IgD-negative memory B cell (primary cell): ENCODE measurements around the gene RAB7A. TPM values are rescaled to one million over a fixed set of nuclear protein-coding genes. Genes with fewer than 3 reads are reported as not detected.
"Not testable (repeated sequence)": the region's sequence is repeated elsewhere in the genome, so short reads cannot be mapped to it uniquely, and the experiment has no call there.

Experiments used
- H3K27ac Mint-ChIP-seq, 3 donors: one replicate each; pipeline ENCODE4 v1.8.0; 2020 to 2022; ENCODE audit warnings: mild to moderate bottlenecking in 3 of 3, mixed read lengths in 3 of 3, moderate library complexity in 1 of 3
- H3K27me3 Mint-ChIP-seq: one replicate; pipeline ENCODE4 v1.8.0; 2021; ENCODE audit warnings: mixed read lengths
- H3K36me3 Mint-ChIP-seq: one replicate; pipeline ENCODE4 v1.8.0; 2020; ENCODE audit warnings: mild to moderate bottlenecking, mixed read lengths
- H3K4me1 Mint-ChIP-seq, 3 donors: one replicate each; pipeline ENCODE4 v1.8.0; 2020 to 2022; ENCODE audit warnings: mixed read lengths in 3 of 3, mild to moderate bottlenecking in 1 of 3
- H3K4me3 Mint-ChIP-seq, 4 donors: one replicate each; pipeline ENCODE4 v1.8.0; 2020 to 2022; ENCODE audit warnings: mild to moderate bottlenecking in 4 of 4, mixed read lengths in 4 of 4, moderate library complexity in 3 of 4
- H3K9me3 Mint-ChIP-seq, 3 donors: one replicate each; pipeline ENCODE4 v1.8.0; 2020 to 2021; ENCODE audit warnings: mixed read lengths in 3 of 3, mild to moderate bottlenecking in 1 of 3
- polyA plus RNA-seq: library from polyadenylated mRNA; unstranded; fragments of 300-500 nt; fragmentation: Illumina TruSeq; gene quantifications from one replicate; pipeline ENCODE4 v1.2.3, GENCODE V29; 2021

Gene RAB7A
- polyA plus RNA-seq, 1 donor from 2014 or later, result 162 TPM

DNA sequence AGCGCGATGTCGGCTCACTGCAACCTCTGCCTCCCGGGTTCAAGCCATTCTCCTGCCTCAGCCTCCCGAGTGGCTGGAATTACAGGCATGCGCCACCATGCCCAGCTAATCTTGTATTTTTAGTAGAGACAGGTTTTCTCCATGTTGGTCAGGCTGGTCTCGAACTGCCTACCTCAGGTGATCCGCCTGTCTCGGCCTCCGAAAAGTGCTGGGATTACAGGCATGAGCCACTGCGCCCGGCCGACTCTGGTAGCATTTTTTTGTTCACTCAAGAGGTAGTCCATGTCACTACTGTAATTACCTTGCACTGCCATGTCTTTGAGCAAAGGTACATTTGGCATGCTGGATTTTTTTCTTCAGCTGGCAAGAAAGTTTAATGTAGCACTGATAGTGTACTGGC, 2.5 kb downstream of the RAB7A start:
- Mint-ChIP-seq H3K4me1 (peaks cover 57 to 63% (median 59%) of the 10 kb centered on the region in 3 donors), H3K27ac (peak overlapping the region in 1 of 3 donors; percentile 96), H3K4me3 (peak overlapping the region in 3 of 4 donors; percentile 57 to 71 (median 68))
- H3K36me3 Mint-ChIP-seq, H3K9me3 Mint-ChIP-seq, H3K27me3 Mint-ChIP-seq: not testable (repeated sequence)

DNA sequence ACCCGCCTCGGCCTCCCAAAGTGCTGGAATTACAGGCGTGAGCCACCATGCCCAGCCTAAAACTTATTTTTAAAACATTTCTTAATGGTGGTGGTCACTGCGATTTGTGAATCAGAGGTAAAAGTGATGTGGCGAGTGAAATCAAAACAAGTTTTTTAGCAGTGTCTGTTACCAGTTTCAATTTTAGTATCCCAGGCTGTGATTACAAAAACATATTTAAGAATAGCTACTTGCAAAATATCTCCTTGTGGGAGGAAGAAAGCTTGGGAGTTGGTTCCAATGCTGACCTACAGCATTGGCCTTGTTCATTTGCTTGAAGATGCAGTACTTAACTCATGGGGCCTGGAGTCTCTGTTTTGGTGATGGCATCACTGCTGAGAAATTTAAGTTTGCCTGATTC, 4.5 kb downstream of the RAB7A start:
- Mint-ChIP-seq H3K27me3 (no peaks in the 10 kb centered on the region), H3K4me1 (peaks cover 66 to 72% (median 71%) of the 10 kb centered on the region in 3 donors), H3K27ac (peak overlapping the region in 2 of 3 donors; percentile 46 to 48), H3K4me3 (peak overlapping the region; percentile 30 to 84 (median 60)), H3K36me3 (no peaks in the 10 kb centered on the region), H3K9me3 (no peaks in the 10 kb centered on the region)

DNA sequence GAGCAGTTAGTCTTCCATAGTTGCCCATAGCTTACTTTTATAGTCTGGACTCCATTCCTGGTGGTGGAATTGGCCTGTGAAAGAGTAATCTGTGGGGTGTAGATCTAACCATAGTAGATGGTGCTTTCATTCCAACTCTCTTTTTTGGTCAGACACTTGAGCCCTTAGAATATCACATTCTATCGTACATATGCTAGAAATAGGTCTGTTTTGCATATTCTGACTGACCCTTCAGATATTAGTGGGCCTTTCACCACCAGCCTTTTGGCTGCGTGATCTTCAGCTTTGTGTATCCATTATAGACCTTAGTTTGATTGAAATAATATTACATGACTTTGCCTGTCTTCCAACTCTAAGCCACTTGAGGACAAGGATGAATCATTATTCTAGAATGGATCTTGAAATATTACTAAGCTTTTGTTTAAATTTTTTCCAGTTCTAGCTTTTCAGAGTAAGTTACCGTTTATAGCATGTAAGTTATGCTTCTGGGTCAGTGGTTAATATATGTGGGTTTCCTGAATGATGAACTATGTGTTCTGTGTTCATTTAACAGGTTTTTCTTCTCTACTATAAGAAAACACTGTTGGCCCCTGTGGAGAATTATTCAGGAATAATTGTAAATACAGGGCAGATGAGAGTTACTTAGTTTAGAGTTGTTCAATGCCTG, 8.7 kb downstream of the RAB7A start:
- H3K9me3 Mint-ChIP-seq, result no peaks in the 10 kb centered on the region
- H3K36me3 Mint-ChIP-seq, result peaks cover 4% of the 10 kb centered on the region
- peaks cover 49 to 66% (median 58%) of the 10 kb centered on the region in 3 donors for H3K4me1 Mint-ChIP-seq
- peak overlapping the region in 1 of 3 donors; percentile 83 for H3K27ac Mint-ChIP-seq
- H3K4me3 Mint-ChIP-seq, result peak overlapping the region in 2 of 4 donors; percentile 1 to 16
- no peaks in the 10 kb centered on the region for H3K27me3 Mint-ChIP-seq

DNA sequence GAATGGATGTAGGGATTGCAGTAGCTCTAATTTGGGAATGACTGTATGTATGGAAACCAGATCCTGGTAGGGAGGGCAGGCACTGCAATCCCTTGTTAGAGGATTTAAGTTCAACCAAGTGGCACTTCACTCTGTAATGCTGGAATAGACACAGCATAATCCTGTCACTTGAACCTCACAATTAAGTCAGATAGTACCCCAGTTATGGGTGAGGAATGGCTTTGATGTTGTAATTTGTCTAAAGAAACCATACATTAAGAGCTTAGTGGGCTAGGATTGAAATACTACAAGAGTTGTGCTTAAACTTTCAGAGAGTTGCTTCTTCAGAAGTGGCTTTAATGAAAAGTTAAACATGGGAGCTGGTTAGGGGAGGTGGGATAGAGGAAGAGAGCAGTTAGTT, 9.3 kb downstream of the RAB7A start:
- Mint-ChIP-seq H3K4me1 (peaks cover 44 to 62% (median 51%) of the 10 kb centered on the region in 3 donors), H3K27ac (peak overlapping the region in 1 of 3 donors; percentile 65), H3K9me3 (no peaks in the 10 kb centered on the region), H3K4me3 (peak overlapping the region in 2 of 4 donors; percentile 14 to 16), H3K36me3 (peaks cover 6% of the 10 kb centered on the region), H3K27me3 (no peaks in the 10 kb centered on the region)

DNA sequence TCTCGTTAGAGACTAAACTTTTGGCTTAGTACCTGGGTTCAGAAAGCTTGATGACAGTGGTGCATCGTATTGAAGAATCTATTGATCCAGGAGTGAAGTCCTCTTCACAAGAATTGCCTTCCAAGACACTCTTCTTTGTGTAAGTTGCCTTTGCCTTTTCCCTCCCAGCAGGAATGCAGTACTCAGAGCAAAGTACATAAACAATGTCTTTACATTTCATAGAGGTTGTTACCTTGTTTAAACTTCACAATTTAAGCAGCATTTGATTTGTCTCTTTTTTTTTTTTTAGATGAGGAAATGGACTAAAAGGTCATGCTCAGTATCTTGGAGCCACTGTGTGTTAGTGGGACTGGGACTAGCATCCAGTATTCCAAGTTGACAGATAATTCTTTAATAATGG, 9.9 kb downstream of the RAB7A start:
- Mint-ChIP-seq H3K4me3 (peak overlapping the region in 1 of 4 donors; percentile 5), H3K27me3 (no peaks in the 10 kb centered on the region), H3K4me1 (peaks cover 41 to 61% (median 47%) of the 10 kb centered on the region in 3 donors), H3K9me3 (no peaks in the 10 kb centered on the region), H3K27ac (peak overlapping the region in 1 of 3 donors; percentile 65), H3K36me3 (peaks cover 6% of the 10 kb centered on the region)

DNA sequence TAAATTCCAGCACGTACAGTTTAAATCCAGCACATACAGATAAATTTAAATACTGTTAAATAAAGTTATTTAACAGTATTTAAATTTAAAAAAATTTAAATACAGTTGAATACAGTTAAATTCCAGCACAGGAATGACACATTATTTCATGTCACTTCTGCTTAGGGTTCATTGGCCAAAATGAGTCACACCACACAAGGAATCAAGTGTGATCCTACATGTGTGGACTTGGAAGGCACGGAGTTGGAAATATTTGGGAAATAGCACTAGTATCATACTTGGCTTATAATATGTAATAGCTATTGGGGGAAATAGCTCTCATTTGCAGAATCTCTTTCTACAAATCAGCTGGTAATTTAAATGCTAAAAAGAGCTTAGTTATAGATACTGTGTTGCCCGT, 10.6 kb downstream of the RAB7A start:
- Mint-ChIP-seq H3K4me3 (no peak overlapping the region), H3K9me3 (no peaks in the 10 kb centered on the region), H3K4me1 (peaks cover 38 to 59% (median 45%) of the 10 kb centered on the region in 3 donors), H3K27me3 (no peaks in the 10 kb centered on the region), H3K27ac (no peak overlapping the region), H3K36me3 (peaks cover 6% of the 10 kb centered on the region)

DNA sequence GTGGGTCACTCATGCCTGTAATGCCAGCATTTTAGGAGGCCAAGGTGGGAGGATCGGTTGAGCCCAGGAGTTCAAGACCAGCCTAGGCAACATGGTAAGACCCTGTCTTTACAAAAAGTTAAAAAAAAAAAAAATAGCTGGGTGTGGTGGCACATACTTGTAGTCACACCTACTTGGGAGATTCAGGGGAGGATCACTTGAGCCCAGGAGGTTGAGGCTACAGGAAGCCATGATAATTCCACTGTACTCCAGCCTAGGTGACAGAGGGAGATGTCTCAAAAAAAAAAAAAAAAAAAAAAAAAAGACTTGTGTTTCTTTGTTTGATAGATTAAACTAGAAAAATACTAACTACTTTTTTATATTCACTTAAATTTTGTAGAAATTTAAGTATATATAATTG, 14.6 kb downstream of the RAB7A start:
- Mint-ChIP-seq H3K9me3 (no peaks in the 10 kb centered on the region), H3K4me1 (peaks cover 11 to 27% (median 15%) of the 10 kb centered on the region in 3 donors), H3K27me3 (no peaks in the 10 kb centered on the region), H3K27ac (no peak overlapping the region), H3K36me3 (peaks cover 12% of the 10 kb centered on the region), H3K4me3 (no peak overlapping the region)

DNA sequence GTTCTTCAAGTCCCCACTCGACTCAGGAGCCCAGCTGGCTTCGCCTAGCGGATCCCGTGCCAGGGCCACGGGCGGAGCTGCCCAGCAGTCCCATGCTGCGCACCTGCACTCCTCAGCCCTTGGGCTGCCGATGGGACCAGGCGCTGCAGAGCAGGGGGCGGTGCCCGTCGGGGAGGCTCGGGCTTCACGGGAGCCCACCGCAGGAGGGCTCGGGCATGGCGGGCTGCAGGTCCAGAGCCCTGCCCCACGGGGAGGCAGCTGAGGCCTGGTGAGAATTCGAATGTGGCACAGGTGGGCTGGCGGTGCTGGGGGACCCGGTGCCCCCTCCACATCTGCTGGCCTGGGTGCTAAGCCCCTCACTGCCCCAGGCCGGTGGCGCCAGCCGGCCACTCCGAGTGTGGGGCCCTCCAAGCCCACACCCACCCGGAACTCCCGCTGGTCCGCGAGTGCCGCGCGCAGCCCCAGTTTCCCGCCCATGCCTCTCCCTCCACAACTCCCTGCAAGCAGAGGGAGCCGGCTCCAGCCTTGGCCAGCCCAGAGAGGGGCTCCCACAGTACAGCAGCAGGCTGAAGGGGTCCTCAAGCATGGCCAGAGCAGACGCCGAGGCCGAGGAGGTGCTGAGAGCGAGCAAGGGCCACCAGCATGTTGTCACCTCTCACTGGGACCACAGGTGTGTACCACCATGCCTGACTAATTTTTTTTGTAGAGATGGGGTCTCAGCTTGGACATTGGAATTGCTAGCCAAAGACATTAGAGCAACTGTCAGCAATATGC, 17.0 kb downstream of the RAB7A start:
- peaks cover 12% of the 10 kb centered on the region for H3K36me3 Mint-ChIP-seq
- H3K27ac Mint-ChIP-seq, result peak overlapping the region in 1 of 3 donors; percentile 32
- H3K4me3 Mint-ChIP-seq, result no peak overlapping the region
- H3K4me1 Mint-ChIP-seq, result peaks cover 7 to 28% (median 12%) of the 10 kb centered on the region in 3 donors
- H3K27me3 Mint-ChIP-seq, result no peaks in the 10 kb centered on the region
- no peaks in the 10 kb centered on the region for H3K9me3 Mint-ChIP-seq

DNA sequence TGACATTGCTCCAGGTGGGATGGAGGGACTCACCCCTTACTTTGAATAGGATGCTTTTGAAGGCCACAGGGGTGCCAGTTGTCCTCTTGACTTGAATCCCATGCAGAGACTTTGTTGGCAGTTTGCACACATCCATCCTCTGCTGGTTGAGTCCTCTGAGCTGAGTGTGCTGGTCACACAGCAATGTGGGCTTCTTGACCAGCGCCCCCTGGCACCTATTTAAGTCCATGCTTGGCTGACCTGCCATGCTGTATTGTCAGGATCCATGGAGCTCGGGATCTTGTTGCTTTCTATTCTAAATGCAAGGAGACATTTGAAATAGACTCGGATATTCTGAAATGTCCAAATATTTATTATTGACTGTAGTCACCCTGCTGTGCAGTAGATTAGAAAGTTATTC, 19.8 kb downstream of the RAB7A start:
- peak overlapping the region in 1 of 3 donors; percentile 50 for H3K27ac Mint-ChIP-seq
- H3K36me3 Mint-ChIP-seq, result peaks cover 10% of the 10 kb centered on the region

DNA sequence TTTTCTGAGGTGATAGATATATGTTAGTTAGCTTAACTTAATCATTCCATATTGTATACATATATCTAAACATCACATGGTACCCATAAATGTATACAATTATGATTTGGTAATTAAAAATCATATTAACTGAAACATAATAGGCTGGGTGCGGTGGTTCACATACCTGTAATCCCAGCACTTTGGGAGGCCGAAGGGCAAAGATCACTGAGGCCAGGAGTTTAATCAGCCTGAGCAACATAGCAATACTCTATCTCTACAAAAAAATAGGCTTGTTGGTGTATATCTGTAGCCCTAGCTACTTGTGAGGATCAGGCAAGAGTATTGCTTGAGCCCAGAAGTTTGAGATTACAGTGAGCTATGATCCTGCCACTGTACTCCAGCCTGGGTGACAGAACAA, 20.9 kb downstream of the RAB7A start:
- H3K4me3 Mint-ChIP-seq, result no peak overlapping the region

More for the DNA sequence above, 19.8 kb downstream of the RAB7A start:
- H3K9me3 Mint-ChIP-seq, result no peaks in the 10 kb centered on the region
- peaks cover 15 to 28% (median 18%) of the 10 kb centered on the region in 3 donors for H3K4me1 Mint-ChIP-seq
- H3K4me3 Mint-ChIP-seq, result no peak overlapping the region
- H3K27me3 Mint-ChIP-seq, result no peaks in the 10 kb centered on the region

DNA sequence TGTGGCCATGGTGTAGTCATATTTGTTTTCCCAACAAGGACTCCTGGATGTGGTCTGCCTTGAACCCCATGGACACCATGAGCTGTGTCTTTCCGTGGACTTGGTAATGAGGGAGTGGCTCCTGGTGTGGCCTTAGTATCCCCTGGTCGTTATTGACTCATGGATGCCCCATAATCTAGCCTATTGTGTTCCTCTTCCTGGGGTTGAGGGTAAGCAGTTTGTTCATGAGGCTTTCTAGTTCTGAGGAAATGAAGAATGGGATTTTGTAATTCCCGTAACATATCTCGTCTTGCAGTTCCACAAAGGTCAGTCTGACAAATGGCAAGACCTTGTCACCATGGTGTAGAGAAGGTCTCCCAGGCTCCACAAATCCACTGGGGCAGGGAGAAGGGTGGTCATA, 22.6 kb downstream of the RAB7A start:
- Mint-ChIP-seq H3K36me3 (peaks cover 11% of the 10 kb centered on the region), H3K9me3 (no peaks in the 10 kb centered on the region), H3K4me1 (peaks cover 29 to 39% (median 30%) of the 10 kb centered on the region in 3 donors), H3K27me3 (no peaks in the 10 kb centered on the region), H3K4me3 (peak overlapping the region in 1 of 4 donors; percentile 58), H3K27ac (no peak overlapping the region)

More for the DNA sequence above, 20.9 kb downstream of the RAB7A start:
- H3K9me3 Mint-ChIP-seq, result no peaks in the 10 kb centered on the region
- peaks cover 22 to 29% (median 23%) of the 10 kb centered on the region in 3 donors for H3K4me1 Mint-ChIP-seq
- peaks cover 14% of the 10 kb centered on the region for H3K36me3 Mint-ChIP-seq
- no peak overlapping the region for H3K27ac Mint-ChIP-seq
- H3K27me3 Mint-ChIP-seq, result no peaks in the 10 kb centered on the region

DNA sequence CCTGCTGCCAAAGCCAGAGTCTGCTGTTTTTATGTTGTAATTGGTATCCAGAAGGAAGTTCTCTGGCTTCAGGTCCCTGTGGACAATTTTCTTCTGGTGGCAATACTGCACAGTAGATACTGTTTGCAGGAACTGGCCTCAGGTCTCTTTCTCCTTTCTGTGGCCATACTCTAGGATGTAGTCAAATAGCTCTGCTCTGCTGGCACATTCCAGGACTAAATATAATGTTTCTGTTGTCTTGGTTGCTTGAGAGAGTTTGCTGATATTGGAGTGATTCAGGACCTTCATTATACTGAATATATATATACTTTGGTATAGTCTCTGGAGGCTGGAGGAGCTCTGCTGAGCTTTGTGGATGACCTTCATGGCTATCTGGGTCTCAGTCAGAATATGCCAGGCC, 23.1 kb downstream of the RAB7A start:
- peaks cover 11% of the 10 kb centered on the region for H3K36me3 Mint-ChIP-seq
- no peaks in the 10 kb centered on the region for H3K9me3 Mint-ChIP-seq
- H3K4me3 Mint-ChIP-seq, result no peak overlapping the region
- H3K27ac Mint-ChIP-seq, result no peak overlapping the region
- H3K27me3 Mint-ChIP-seq, result no peaks in the 10 kb centered on the region
- H3K4me1 Mint-ChIP-seq, result peaks cover 30 to 44% (median 33%) of the 10 kb centered on the region in 3 donors

DNA sequence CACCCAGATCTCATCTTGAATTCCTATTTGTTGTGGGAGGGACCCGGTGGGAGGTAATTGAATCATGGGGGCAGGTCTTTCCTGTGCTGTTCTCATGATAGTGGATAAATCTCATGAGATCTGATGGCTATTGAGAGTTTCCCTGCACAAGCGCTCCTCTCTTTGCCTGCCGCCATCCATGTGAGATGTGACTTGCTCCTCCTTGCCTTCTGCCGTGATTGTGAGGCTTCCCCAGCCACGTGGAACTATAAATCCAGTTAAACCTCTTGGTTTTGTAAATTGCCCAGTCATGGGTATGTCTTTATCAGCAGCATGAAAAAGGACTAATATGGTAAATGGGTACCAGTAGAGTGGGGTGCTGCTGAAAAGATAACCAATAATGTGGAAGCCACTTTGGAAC, 23.6 kb downstream of the RAB7A start:
- peaks cover 32 to 49% (median 35%) of the 10 kb centered on the region in 3 donors for H3K4me1 Mint-ChIP-seq
- not testable (repeated sequence) for H3K27me3 Mint-ChIP-seq, H3K9me3 Mint-ChIP-seq, H3K27ac Mint-ChIP-seq, H3K4me3 Mint-ChIP-seq
- H3K36me3 Mint-ChIP-seq, result peaks cover 13% of the 10 kb centered on the region

DNA sequence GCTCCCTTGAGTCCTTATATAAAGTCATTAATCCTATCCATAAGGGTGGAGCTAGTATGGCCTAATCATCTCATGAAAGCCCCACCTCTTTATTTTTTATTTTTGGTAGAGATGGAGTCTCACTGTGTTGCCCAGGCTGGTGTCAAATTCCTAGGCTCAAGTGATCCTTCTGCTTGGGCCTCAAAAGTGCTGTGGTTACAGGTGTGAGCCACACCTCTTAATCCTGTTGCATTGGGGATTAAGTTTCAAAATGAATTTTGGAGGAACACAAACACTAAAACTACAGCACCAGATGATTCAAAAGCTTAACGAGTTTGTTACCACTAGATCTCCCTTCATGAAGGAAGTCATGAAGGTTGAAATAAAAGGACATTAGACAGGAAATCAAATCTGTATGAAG, 27.7 kb downstream of the RAB7A start:
- H3K27ac Mint-ChIP-seq, result peak overlapping the region in 1 of 3 donors; percentile 75

DNA sequence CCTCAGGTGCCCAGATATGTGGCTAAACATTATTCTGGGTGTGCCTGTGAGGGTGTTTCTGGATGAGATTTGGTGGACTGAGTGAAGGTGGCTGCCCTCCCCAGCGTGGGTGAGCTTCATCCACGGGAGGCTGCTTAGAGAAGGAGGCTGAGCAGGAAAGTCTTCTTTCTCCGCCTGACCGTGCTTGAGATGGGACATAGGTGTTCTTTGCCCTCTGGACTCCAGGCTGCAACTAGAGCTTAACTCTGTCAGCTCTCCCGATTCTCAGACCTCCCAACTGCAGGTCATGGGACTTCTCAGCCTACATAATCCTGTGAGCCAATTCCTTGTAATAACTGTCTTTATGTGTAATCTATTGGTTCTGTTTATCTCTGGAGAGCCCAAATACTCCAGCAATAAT, 34.1 kb downstream of the RAB7A start:
- Mint-ChIP-seq H3K36me3 (peaks cover 16% of the 10 kb centered on the region), H3K27ac (peak overlapping the region in 1 of 3 donors; percentile 56), H3K4me1 (peaks cover 15 to 40% (median 28%) of the 10 kb centered on the region in 3 donors), H3K9me3 (no peaks in the 10 kb centered on the region), H3K4me3 (no peak overlapping the region), H3K27me3 (no peaks in the 10 kb centered on the region)

More for the DNA sequence above, 27.7 kb downstream of the RAB7A start:
- no peaks in the 10 kb centered on the region for H3K27me3 Mint-ChIP-seq
- no peaks in the 10 kb centered on the region for H3K9me3 Mint-ChIP-seq
- H3K36me3 Mint-ChIP-seq, result peaks cover 22% of the 10 kb centered on the region
- peaks cover 35 to 49% (median 35%) of the 10 kb centered on the region in 3 donors for H3K4me1 Mint-ChIP-seq
- no peak overlapping the region for H3K4me3 Mint-ChIP-seq
